Testis (tissue), 2 donors: ENCODE data around the gene SRR.

Experiments
- POLR2A ChIP-seq: fragments of 450-650 bp; IDR thresholded peaks from one replicate; pipeline ENCODE4 v1.6.1; 2017; ENCODE audit warnings: antibody characterized with exemption, mild to moderate bottlenecking, moderate library complexity
- TF ChIP-seq, protein P1 (sequence below), 3 experiments: fragments of 450-650 bp in 2 of 3; fragments of 200-600 bp in 1 of 3; sonication (generic) in 1 of 3; IDR thresholded peaks; one replicate each; pipeline ENCODE4 v1.5.1; 2016 to 2019; ENCODE audit warnings: antibody characterized with exemption in 3 of 3, mild to moderate bottlenecking in 2 of 3, moderate library complexity in 1 of 3

DNA sequence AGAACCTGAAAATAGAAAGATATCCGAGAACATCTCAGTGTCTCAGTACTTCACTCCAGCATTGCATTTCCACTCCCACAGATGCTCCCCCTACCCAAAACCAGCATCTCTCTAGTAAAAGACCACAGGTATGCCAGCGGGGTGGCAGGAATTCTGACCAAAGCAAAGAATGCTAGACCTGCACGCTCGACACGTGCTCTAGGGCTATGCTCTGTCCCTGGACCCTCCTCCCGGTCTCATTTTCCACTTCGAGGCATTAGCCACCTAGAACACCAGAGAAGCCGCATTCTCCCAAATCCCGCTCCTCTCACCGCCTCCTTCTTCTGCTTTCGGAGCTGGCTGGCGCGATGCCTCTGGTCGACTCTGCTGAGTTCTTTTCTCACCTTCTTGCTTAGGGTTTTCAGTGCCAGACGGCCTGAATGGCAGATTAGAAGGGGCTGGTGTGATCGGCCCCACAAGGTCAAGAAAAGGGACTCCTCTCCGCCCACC is 32.0 kb downstream of the SRR start:
- no peak for TF ChIP-seq POLR2A
- TF ChIP-seq, protein P1, sequence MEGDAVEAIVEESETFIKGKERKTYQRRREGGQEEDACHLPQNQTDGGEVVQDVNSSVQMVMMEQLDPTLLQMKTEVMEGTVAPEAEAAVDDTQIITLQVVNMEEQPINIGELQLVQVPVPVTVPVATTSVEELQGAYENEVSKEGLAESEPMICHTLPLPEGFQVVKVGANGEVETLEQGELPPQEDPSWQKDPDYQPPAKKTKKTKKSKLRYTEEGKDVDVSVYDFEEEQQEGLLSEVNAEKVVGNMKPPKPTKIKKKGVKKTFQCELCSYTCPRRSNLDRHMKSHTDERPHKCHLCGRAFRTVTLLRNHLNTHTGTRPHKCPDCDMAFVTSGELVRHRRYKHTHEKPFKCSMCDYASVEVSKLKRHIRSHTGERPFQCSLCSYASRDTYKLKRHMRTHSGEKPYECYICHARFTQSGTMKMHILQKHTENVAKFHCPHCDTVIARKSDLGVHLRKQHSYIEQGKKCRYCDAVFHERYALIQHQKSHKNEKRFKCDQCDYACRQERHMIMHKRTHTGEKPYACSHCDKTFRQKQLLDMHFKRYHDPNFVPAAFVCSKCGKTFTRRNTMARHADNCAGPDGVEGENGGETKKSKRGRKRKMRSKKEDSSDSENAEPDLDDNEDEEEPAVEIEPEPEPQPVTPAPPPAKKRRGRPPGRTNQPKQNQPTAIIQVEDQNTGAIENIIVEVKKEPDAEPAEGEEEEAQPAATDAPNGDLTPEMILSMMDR (IDR thresholded peaks at IDR 0.05) = no peak
